ENCODE measurements around the gene ZC3H4.

DNA sequence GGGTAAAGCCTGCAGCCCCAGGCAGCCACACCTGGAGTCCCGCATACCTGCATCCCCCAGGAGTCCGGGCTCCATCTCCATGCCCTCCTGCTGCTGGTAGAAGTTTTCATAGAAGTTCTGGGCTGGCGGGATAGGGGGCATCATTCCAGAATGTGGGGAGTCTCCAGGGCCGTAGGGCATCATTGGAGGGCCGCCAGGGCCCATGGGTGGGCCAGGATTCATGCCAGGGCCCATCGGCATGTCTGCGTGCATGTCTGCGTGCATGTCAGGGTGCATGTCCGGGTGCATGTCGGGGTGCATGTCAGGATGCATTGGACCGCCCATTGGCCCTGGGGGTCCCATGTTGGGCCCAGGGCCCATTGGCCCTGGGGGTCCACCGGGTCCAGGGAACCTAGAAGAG lies 41.8 kb downstream of the ZC3H4 start:
- TF ChIP-seq POLR2AphosphoS5 (IDR thresholded peaks at IDR 0.05; ENCODE audit: low read depth, low read length) (no peak), RFX5 (IDR thresholded peaks at IDR 0.05; ENCODE audit: borderline replicate concordance, low read depth, low read length) (no peak), NRF1 (IDR thresholded peaks at IDR 0.05; ENCODE audit: low read depth, low read length) (no peak), POLR2A (IDR thresholded peaks at IDR 0.05; ENCODE audit: control extremely low read depth in 1 of 2, low read depth in 2 of 2, low read length in 2 of 2) (no peak), BRCA1 (IDR thresholded peaks at IDR 0.05; ENCODE audit: low read depth, low read length) (no peak), JUND (IDR thresholded peaks at IDR 0.05; ENCODE audit: low read length) (no peak), CEBPB (IDR thresholded peaks at IDR 0.05; ENCODE audit: low read depth, low read length) (no peak), SIRT6 (IDR thresholded peaks at IDR 0.05; ENCODE audit: low read length) (no peak), GABPA (IDR thresholded peaks at IDR 0.05; ENCODE audit: borderline replicate concordance, insufficient read depth, low read length) (no peak), EP300 (IDR thresholded peaks at IDR 0.05; ENCODE audit: borderline replicate concordance in 1 of 2, low read depth in 2 of 2, low read length in 2 of 2) (no peak), MAFK (IDR thresholded peaks at IDR 0.05; ENCODE audit: low read depth, low read length) (no peak), FOSL1 (IDR thresholded peaks at IDR 0.05; ENCODE audit: insufficient read depth, low read depth, low read length) (no peak), USF2 (IDR thresholded peaks at IDR 0.05; ENCODE audit: low read length) (no peak)
- TF ChIP-seq, protein P1, sequence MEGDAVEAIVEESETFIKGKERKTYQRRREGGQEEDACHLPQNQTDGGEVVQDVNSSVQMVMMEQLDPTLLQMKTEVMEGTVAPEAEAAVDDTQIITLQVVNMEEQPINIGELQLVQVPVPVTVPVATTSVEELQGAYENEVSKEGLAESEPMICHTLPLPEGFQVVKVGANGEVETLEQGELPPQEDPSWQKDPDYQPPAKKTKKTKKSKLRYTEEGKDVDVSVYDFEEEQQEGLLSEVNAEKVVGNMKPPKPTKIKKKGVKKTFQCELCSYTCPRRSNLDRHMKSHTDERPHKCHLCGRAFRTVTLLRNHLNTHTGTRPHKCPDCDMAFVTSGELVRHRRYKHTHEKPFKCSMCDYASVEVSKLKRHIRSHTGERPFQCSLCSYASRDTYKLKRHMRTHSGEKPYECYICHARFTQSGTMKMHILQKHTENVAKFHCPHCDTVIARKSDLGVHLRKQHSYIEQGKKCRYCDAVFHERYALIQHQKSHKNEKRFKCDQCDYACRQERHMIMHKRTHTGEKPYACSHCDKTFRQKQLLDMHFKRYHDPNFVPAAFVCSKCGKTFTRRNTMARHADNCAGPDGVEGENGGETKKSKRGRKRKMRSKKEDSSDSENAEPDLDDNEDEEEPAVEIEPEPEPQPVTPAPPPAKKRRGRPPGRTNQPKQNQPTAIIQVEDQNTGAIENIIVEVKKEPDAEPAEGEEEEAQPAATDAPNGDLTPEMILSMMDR (IDR thresholded peaks at IDR 0.05; ENCODE audit: control extremely low read depth in 1 of 3, insufficient read depth in 1 of 3, low read depth in 1 of 3, low read length in 3 of 3) = no peak
